ENCODE measurements around the gene RAMP1.
A peak's percentile ranks its signal among the peaks of the same experiment; 100 is the strongest.

RAMP1 gene

GRCh38 chr2:237859533-237860272 is at the start of gene RAMP1:
Gene RAMP1, plus strand, starts transcription at chr2:237859623. Its CDS starts 53 bp downstream, at chr2:237859676.
- no peaks in the 10 kb centered on the region for H3K36me3 ChIP-seq (ENCODE audit: control insufficient read depth in 1 of 2, insufficient read depth in 2 of 2, low read length in 2 of 2)
- H3K9me3 ChIP-seq (ENCODE audit: control insufficient read depth in 1 of 2, low read length in 2 of 2): no peaks in the 10 kb centered on the region
- no peaks in the 10 kb centered on the region for H3K27me3 ChIP-seq (ENCODE audit: low read depth, low read length)
- peak within 1 kb of the TSS; percentile 60 to 64 for H3K4me3 ChIP-seq (ENCODE audit: low read depth in 1 of 2, low read length in 2 of 2)
- peak within 1 kb of the TSS; percentile 96 for H3K27ac ChIP-seq (ENCODE audit: low read length)
- H3K4me1 ChIP-seq (ENCODE audit: control insufficient read depth in 1 of 2, insufficient read depth in 2 of 2, low read length in 2 of 2): peaks cover 12 to 27% of the 10 kb centered on the region in 2 donors

DNA sequence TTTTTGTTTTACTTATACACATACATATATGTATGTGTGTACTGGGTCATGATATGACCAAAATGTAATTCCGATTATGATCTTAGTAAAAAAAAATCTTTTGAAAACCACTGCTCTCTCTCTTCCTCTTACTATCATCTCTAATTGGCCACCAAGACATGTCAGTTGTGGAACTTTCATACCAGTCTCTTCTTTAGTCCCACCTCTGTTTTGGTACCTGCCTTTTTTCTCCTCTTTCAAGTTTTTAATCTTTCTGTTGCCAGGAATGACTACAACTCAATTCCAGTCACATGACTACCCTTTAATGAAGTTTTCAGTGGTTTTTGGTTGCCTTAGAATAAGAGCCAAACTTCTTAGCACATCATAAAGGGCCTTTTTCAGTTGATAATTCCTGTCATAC is 43.8 kb upstream of the RAMP1 start:
- H3K36me3 ChIP-seq (ENCODE audit: control insufficient read depth in 1 of 2, insufficient read depth in 2 of 2, low read length in 2 of 2): no peaks in the 10 kb centered on the region

GRCh38 chr2:237816531-237816930 is 42.9 kb upstream of the RAMP1 start:
- Histone ChIP-seq H3K4me1 (ENCODE audit: control insufficient read depth in 1 of 2, insufficient read depth in 2 of 2, low read length in 2 of 2) (no peaks in the 10 kb centered on the region), H3K4me3 (ENCODE audit: low read depth in 1 of 2, low read length in 2 of 2) (no peak overlapping the region), H3K9me3 (ENCODE audit: control insufficient read depth in 1 of 2, low read length in 2 of 2) (no peaks in the 10 kb centered on the region), H3K36me3 (ENCODE audit: control insufficient read depth in 1 of 2, insufficient read depth in 2 of 2, low read length in 2 of 2) (no peaks in the 10 kb centered on the region), H3K27ac (ENCODE audit: low read length) (no peak overlapping the region), H3K27me3 (ENCODE audit: low read depth, low read length) (no peaks in the 10 kb centered on the region)

More for the DNA sequence above, 43.8 kb upstream of the RAMP1 start:
- Histone ChIP-seq H3K4me1 (ENCODE audit: control insufficient read depth in 1 of 2, insufficient read depth in 2 of 2, low read length in 2 of 2) (no peaks in the 10 kb centered on the region), H3K9me3 (ENCODE audit: control insufficient read depth in 1 of 2, low read length in 2 of 2) (no peaks in the 10 kb centered on the region), H3K27me3 (ENCODE audit: low read depth, low read length) (no peaks in the 10 kb centered on the region), H3K27ac (ENCODE audit: low read length) (no peak overlapping the region), H3K4me3 (ENCODE audit: low read depth in 1 of 2, low read length in 2 of 2) (no peak overlapping the region)

GRCh38 chr2:237818066-237818473 is 41.4 kb upstream of the RAMP1 start:
- H3K27me3 ChIP-seq (ENCODE audit: low read depth, low read length): no peaks in the 10 kb centered on the region

GRCh38 chr2:237819231-237819630 is 40.2 kb upstream of the RAMP1 start:
- Histone ChIP-seq H3K36me3 (ENCODE audit: control insufficient read depth in 1 of 2, insufficient read depth in 2 of 2, low read length in 2 of 2) (no peaks in the 10 kb centered on the region), H3K4me3 (ENCODE audit: low read depth in 1 of 2, low read length in 2 of 2) (no peak overlapping the region), H3K27me3 (ENCODE audit: low read depth, low read length) (no peaks in the 10 kb centered on the region)

More at GRCh38 chr2:237818066-237818473, 41.4 kb upstream of the RAMP1 start:
- H3K4me1 ChIP-seq (ENCODE audit: control insufficient read depth in 1 of 2, insufficient read depth in 2 of 2, low read length in 2 of 2): no peaks in the 10 kb centered on the region
- H3K4me3 ChIP-seq (ENCODE audit: low read depth in 1 of 2, low read length in 2 of 2): no peak overlapping the region
- no peak overlapping the region for H3K27ac ChIP-seq (ENCODE audit: low read length)
- no peaks in the 10 kb centered on the region for H3K9me3 ChIP-seq (ENCODE audit: control insufficient read depth in 1 of 2, low read length in 2 of 2)
- no peaks in the 10 kb centered on the region for H3K36me3 ChIP-seq (ENCODE audit: control insufficient read depth in 1 of 2, insufficient read depth in 2 of 2, low read length in 2 of 2)

DNA sequence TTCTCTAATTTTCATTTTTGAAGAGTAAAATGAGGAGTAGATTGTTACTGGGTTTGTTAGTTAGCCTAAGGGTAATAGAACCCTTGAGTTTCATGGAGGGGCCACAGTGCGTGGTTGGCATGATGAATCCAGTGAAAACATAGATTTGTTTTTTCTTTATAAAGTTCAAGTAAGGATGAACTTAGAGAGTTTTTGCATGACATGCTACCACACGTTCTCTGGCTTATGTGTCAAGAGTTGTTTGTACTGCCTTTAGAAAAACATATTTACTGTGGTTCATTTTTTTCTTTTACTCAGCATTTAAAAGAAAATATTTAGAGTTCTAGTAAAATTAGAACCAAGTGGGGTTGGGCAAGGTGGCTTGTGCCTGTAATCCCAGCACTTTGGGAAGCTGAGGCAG is 39.0 kb upstream of the RAMP1 start:
- H3K36me3 ChIP-seq (ENCODE audit: control insufficient read depth in 1 of 2, insufficient read depth in 2 of 2, low read length in 2 of 2): no peaks in the 10 kb centered on the region
- no peak overlapping the region for H3K27ac ChIP-seq (ENCODE audit: low read length)
- H3K4me3 ChIP-seq (ENCODE audit: low read depth in 1 of 2, low read length in 2 of 2): no peak overlapping the region
- no peaks in the 10 kb centered on the region for H3K9me3 ChIP-seq (ENCODE audit: control insufficient read depth in 1 of 2, low read length in 2 of 2)
- no peaks in the 10 kb centered on the region for H3K4me1 ChIP-seq (ENCODE audit: control insufficient read depth in 1 of 2, insufficient read depth in 2 of 2, low read length in 2 of 2)
- no peaks in the 10 kb centered on the region for H3K27me3 ChIP-seq (ENCODE audit: low read depth, low read length)

More at GRCh38 chr2:237819231-237819630, 40.2 kb upstream of the RAMP1 start:
- Histone ChIP-seq H3K4me1 (ENCODE audit: control insufficient read depth in 1 of 2, insufficient read depth in 2 of 2, low read length in 2 of 2) (no peaks in the 10 kb centered on the region), H3K9me3 (ENCODE audit: control insufficient read depth in 1 of 2, low read length in 2 of 2) (no peaks in the 10 kb centered on the region), H3K27ac (ENCODE audit: low read length) (no peak overlapping the region)

GRCh38 chr2:237823544-237823943 is 35.9 kb upstream of the RAMP1 start:
- Histone ChIP-seq H3K36me3 (ENCODE audit: control insufficient read depth in 1 of 2, insufficient read depth in 2 of 2, low read length in 2 of 2) (no peaks in the 10 kb centered on the region), H3K27me3 (ENCODE audit: low read depth, low read length) (no peaks in the 10 kb centered on the region), H3K4me1 (ENCODE audit: control insufficient read depth in 1 of 2, insufficient read depth in 2 of 2, low read length in 2 of 2) (no peaks in the 10 kb centered on the region), H3K27ac (ENCODE audit: low read length) (no peak overlapping the region), H3K9me3 (ENCODE audit: control insufficient read depth in 1 of 2, low read length in 2 of 2) (no peaks in the 10 kb centered on the region), H3K4me3 (ENCODE audit: low read depth in 1 of 2, low read length in 2 of 2) (no peak overlapping the region)

GRCh38 chr2:237824085-237824484 is 35.3 kb upstream of the RAMP1 start:
- H3K27ac ChIP-seq (ENCODE audit: low read length): no peak overlapping the region
- H3K36me3 ChIP-seq (ENCODE audit: control insufficient read depth in 1 of 2, insufficient read depth in 2 of 2, low read length in 2 of 2): no peaks in the 10 kb centered on the region
- H3K4me1 ChIP-seq (ENCODE audit: control insufficient read depth in 1 of 2, insufficient read depth in 2 of 2, low read length in 2 of 2): no peaks in the 10 kb centered on the region
- H3K27me3 ChIP-seq (ENCODE audit: low read depth, low read length): no peaks in the 10 kb centered on the region
- H3K9me3 ChIP-seq (ENCODE audit: control insufficient read depth in 1 of 2, low read length in 2 of 2): no peaks in the 10 kb centered on the region
- no peak overlapping the region for H3K4me3 ChIP-seq (ENCODE audit: low read depth in 1 of 2, low read length in 2 of 2)

GRCh38 chr2:237827421-237827987 is 31.9 kb upstream of the RAMP1 start:
- Histone ChIP-seq H3K4me1 (ENCODE audit: control insufficient read depth in 1 of 2, insufficient read depth in 2 of 2, low read length in 2 of 2) (no peaks in the 10 kb centered on the region), H3K4me3 (ENCODE audit: low read depth in 1 of 2, low read length in 2 of 2) (no peak overlapping the region), H3K9me3 (ENCODE audit: control insufficient read depth in 1 of 2, low read length in 2 of 2) (no peaks in the 10 kb centered on the region), H3K27me3 (ENCODE audit: low read depth, low read length) (no peaks in the 10 kb centered on the region), H3K27ac (ENCODE audit: low read length) (no peak overlapping the region), H3K36me3 (ENCODE audit: control insufficient read depth in 1 of 2, insufficient read depth in 2 of 2, low read length in 2 of 2) (no peaks in the 10 kb centered on the region)

- Histone ChIP-seq H3K27ac (ENCODE audit: low read length) (no peak overlapping the region), H3K9me3 (ENCODE audit: control insufficient read depth in 1 of 2, low read length in 2 of 2) (no peaks in the 10 kb centered on the region), H3K27me3 (ENCODE audit: low read depth, low read length) (no peaks in the 10 kb centered on the region), H3K4me3 (ENCODE audit: low read depth in 1 of 2, low read length in 2 of 2) (no peak overlapping the region), H3K4me1 (ENCODE audit: control insufficient read depth in 1 of 2, insufficient read depth in 2 of 2, low read length in 2 of 2) (no peaks in the 10 kb centered on the region), H3K36me3 (ENCODE audit: control insufficient read depth in 1 of 2, insufficient read depth in 2 of 2, low read length in 2 of 2) (no peaks in the 10 kb centered on the region)
These were observed 28.9 kb upstream of the RAMP1 start for GRCh38 chr2:237830522-237830921.

- H3K4me1 ChIP-seq (ENCODE audit: control insufficient read depth in 1 of 2, insufficient read depth in 2 of 2, low read length in 2 of 2): no peaks in the 10 kb centered on the region
- no peaks in the 10 kb centered on the region for H3K27me3 ChIP-seq (ENCODE audit: low read depth, low read length)
- H3K27ac ChIP-seq (ENCODE audit: low read length): no peak overlapping the region
- H3K9me3 ChIP-seq (ENCODE audit: control insufficient read depth in 1 of 2, low read length in 2 of 2): no peaks in the 10 kb centered on the region
- H3K4me3 ChIP-seq (ENCODE audit: low read depth in 1 of 2, low read length in 2 of 2): no peak overlapping the region
- no peaks in the 10 kb centered on the region for H3K36me3 ChIP-seq (ENCODE audit: control insufficient read depth in 1 of 2, insufficient read depth in 2 of 2, low read length in 2 of 2)
These were observed 25.9 kb upstream of the RAMP1 start for GRCh38 chr2:237833546-237833945.

All from muscle layer of duodenum (tissue), 2 donors.